ENCODE measurements around the gene TPK1.

TPK1 gene

DNA sequence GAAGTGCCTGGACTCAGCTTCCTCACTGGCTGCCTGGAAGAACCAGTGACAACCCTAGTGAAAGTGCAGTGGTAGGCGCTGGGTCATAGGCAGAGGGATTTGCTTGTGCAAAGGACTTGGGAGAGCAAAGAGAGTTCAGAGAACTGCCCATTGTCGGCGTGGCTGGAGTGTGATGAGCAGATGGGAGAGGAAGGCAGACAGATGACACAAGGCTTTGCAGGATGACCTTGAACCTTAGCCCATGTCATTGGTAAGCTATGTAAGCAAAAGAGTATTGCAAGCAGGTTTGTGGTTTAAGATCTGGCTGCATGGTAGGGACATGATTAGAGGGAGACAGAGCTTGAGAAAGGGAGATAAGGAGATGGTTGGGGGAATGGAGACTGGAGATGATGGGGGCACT is 397.1 kb downstream of the TPK1 start:
- Histone ChIP-seq H2AFZ (ENCODE audit: low read length) (no peak overlapping the region), H3K9me3 (ENCODE audit: low read length) (no peaks in the 10 kb centered on the region), H3K9ac (ENCODE audit: low read length) (no peak overlapping the region), H3K9me2 (ENCODE audit: low read depth, low read length) (no peaks in the 10 kb centered on the region), H3K27me3 (ENCODE audit: insufficient read depth, low read length) (no peaks in the 10 kb centered on the region), H4K20me1 (ENCODE audit: insufficient read depth, low read length) (no peaks in the 10 kb centered on the region), H3K36me3 (ENCODE audit: insufficient read depth, low read length) (no peaks in the 10 kb centered on the region), H3K4me3 (ENCODE audit: low read depth, low read length, poor library complexity, severe bottlenecking) (no peak overlapping the region), H3K4me2 (ENCODE audit: low read length) (no peak overlapping the region), H3K4me1 (ENCODE audit: insufficient read depth, low read length, severe bottlenecking) (no peaks in the 10 kb centered on the region), H3F3A (ENCODE audit: insufficient read depth, low read length) (no peaks in the 10 kb centered on the region), H3K79me2 (ENCODE audit: insufficient read depth, low read length) (no peaks in the 10 kb centered on the region), H3K27ac (ENCODE audit: low read depth, low read length, poor library complexity, severe bottlenecking) (no peak overlapping the region)
- no peak for TF ChIP-seq EZH2 (IDR thresholded peaks at IDR 0.05; ENCODE audit: borderline replicate concordance, low read length)
- no peak for TF ChIP-seq CTCF (IDR thresholded peaks at IDR 0.05; ENCODE audit: low read length)

GRCh38 chr7:144437370-144438191 is 398.3 kb downstream of the TPK1 start:
- Histone ChIP-seq H3K4me2 (ENCODE audit: low read length) (no peak overlapping the region), H4K20me1 (ENCODE audit: insufficient read depth, low read length) (no peaks in the 10 kb centered on the region), H3K9me3 (ENCODE audit: low read length) (no peaks in the 10 kb centered on the region), H3K27me3 (ENCODE audit: insufficient read depth, low read length) (no peaks in the 10 kb centered on the region), H3K79me2 (ENCODE audit: insufficient read depth, low read length) (no peaks in the 10 kb centered on the region), H3K36me3 (ENCODE audit: insufficient read depth, low read length) (no peaks in the 10 kb centered on the region), H3K4me1 (ENCODE audit: insufficient read depth, low read length, severe bottlenecking) (no peaks in the 10 kb centered on the region), H3F3A (ENCODE audit: insufficient read depth, low read length) (no peaks in the 10 kb centered on the region), H3K27ac (ENCODE audit: low read depth, low read length, poor library complexity, severe bottlenecking) (no peak overlapping the region), H2AFZ (ENCODE audit: low read length) (no peak overlapping the region), H3K9me2 (ENCODE audit: low read depth, low read length) (no peaks in the 10 kb centered on the region), H3K4me3 (ENCODE audit: low read depth, low read length, poor library complexity, severe bottlenecking) (no peak overlapping the region), H3K9ac (ENCODE audit: low read length) (no peak overlapping the region)
- no peak for TF ChIP-seq EZH2 (IDR thresholded peaks at IDR 0.05; ENCODE audit: borderline replicate concordance, low read length)
- TF ChIP-seq CTCF (IDR thresholded peaks at IDR 0.05; ENCODE audit: low read length): peak; percentile 81

DNA sequence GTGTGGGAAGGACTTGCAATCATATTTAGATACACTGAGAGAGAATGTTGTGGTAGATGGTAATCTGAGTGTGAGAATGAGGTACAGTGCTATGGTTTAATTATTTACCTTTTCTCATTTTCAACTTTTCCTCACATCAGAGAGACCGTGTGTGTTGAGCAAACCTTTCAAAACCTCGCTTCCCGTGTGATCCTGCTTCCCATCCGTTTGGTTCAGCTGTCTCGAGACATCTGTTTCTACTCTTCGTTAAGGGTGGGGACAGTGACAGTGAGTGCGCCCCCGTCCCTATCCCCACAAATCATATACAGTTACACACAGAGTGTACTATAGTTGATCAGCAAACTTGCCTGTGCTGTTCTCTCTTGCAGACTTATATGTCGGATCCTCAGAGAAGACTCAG is 399.4 kb downstream of the TPK1 start:
- Histone ChIP-seq H3K27ac (ENCODE audit: low read depth, low read length, poor library complexity, severe bottlenecking) (no peak overlapping the region), H3K4me1 (ENCODE audit: insufficient read depth, low read length, severe bottlenecking) (no peaks in the 10 kb centered on the region), H3K27me3 (ENCODE audit: insufficient read depth, low read length) (no peaks in the 10 kb centered on the region), H3K9me3 (ENCODE audit: low read length) (no peaks in the 10 kb centered on the region), H3K79me2 (ENCODE audit: insufficient read depth, low read length) (no peaks in the 10 kb centered on the region), H4K20me1 (ENCODE audit: insufficient read depth, low read length) (no peaks in the 10 kb centered on the region), H3K36me3 (ENCODE audit: insufficient read depth, low read length) (no peaks in the 10 kb centered on the region), H2AFZ (ENCODE audit: low read length) (no peak overlapping the region), H3K4me3 (ENCODE audit: low read depth, low read length, poor library complexity, severe bottlenecking) (no peak overlapping the region), H3K9ac (ENCODE audit: low read length) (no peak overlapping the region), H3K4me2 (ENCODE audit: low read length) (no peak overlapping the region), H3F3A (ENCODE audit: insufficient read depth, low read length) (no peaks in the 10 kb centered on the region), H3K9me2 (ENCODE audit: low read depth, low read length) (no peaks in the 10 kb centered on the region)
- TF ChIP-seq EZH2 (IDR thresholded peaks at IDR 0.05; ENCODE audit: borderline replicate concordance, low read length) (no peak), CTCF (IDR thresholded peaks at IDR 0.05; ENCODE audit: low read length) (no peak)

Measured in OCI-LY1 (cell line).